NCI-H146 treated with DMSO at 0.1 percent for 48 hours (cell line): ENCODE measurements around the gene PLCB1.
"Not testable (repeated sequence)": the region's sequence is repeated elsewhere in the genome, so short reads cannot be mapped to it uniquely, and the experiment has no call there.

Experiments used
- DNase-seq: peaks from one replicate; lab custom pipeline; 2025; ENCODE audit not compliant: unreplicated experiment; lab: John Stamatoyannopoulos, UW

PLCB1 gene

GRCh38 chr20:8801686-8802085, 669.6 kb downstream of the PLCB1 start:
- DNase-seq: no peak

GRCh38 chr20:8803065-8803464, 671.0 kb downstream of the PLCB1 start:
- DNase-seq: no peak

GRCh38 chr20:8803941-8804340, 671.9 kb downstream of the PLCB1 start:
- no peak for DNase-seq

GRCh38 chr20:8805737-8806442, 673.8 kb downstream of the PLCB1 start:
- no peak for DNase-seq

- no peak for DNase-seq
These were observed 675.6 kb downstream of the PLCB1 start for GRCh38 chr20:8807480-8808201.

GRCh38 chr20:8808202-8808535, 676.1 kb downstream of the PLCB1 start:
- no peak for DNase-seq

GRCh38 chr20:8809107-8809953, 677.3 kb downstream of the PLCB1 start:
- DNase-seq: no peak

GRCh38 chr20:8811801-8812594, 679.9 kb downstream of the PLCB1 start:
- no peak for DNase-seq

GRCh38 chr20:8812817-8813216, 680.8 kb downstream of the PLCB1 start:
- DNase-seq: peak; percentile 98

GRCh38 chr20:8815208-8815607, 683.1 kb downstream of the PLCB1 start:
- no peak for DNase-seq

- no peak for DNase-seq
These were observed 697.2 kb downstream of the PLCB1 start for GRCh38 chr20:8829256-8829655.

- not testable (repeated sequence) for DNase-seq
These were observed 702.2 kb downstream of the PLCB1 start for GRCh38 chr20:8834294-8834693.

GRCh38 chr20:8834851-8835250, 702.8 kb downstream of the PLCB1 start:
- no peak for DNase-seq

- DNase-seq: no peak
These were observed 705.3 kb downstream of the PLCB1 start for GRCh38 chr20:8837396-8837795.

- no peak for DNase-seq
These were observed 710.5 kb downstream of the PLCB1 start for GRCh38 chr20:8842525-8842924.

GRCh38 chr20:8844179-8844578, 712.1 kb downstream of the PLCB1 start:
- peak; percentile 52 for DNase-seq

GRCh38 chr20:8849990-8850389, 717.9 kb downstream of the PLCB1 start:
- no peak for DNase-seq

GRCh38 chr20:8851446-8851845, 719.4 kb downstream of the PLCB1 start:
- no peak for DNase-seq

GRCh38 chr20:8851919-8852318, 719.9 kb downstream of the PLCB1 start:
- DNase-seq: not testable (repeated sequence)

GRCh38 chr20:8853211-8853610, 721.1 kb downstream of the PLCB1 start:
- not testable (repeated sequence) for DNase-seq

GRCh38 chr20:8853805-8854338, 721.8 kb downstream of the PLCB1 start:
- peak; percentile 73 for DNase-seq
